ENCODE data around the gene GALM. TPM values are rescaled to one million over a fixed set of nuclear protein-coding genes. Genes with fewer than 3 reads are reported as not detected.

Gene GALM
- total RNA-seq, 1 experiment from 2014 or later: 22.7 TPM

GRCh38 chr2:38709567-38710194 is 43.8 kb downstream of the GALM start:
- no peak overlapping the region for H2AFZ ChIP-seq (ENCODE audit: low read length)
- H3K27me3 ChIP-seq (ENCODE audit: low read length): no peaks in the 10 kb centered on the region
- CTCF ChIA-PET: no interaction called here
- H3K4me2 ChIP-seq (ENCODE audit: low read length): no peak overlapping the region
- H3K79me2 ChIP-seq (ENCODE audit: low read length): no peaks in the 10 kb centered on the region
- DNase-seq (no peak), ATAC-seq (no peak)
- H3F3A ChIP-seq (ENCODE audit: low read length, unreplicated experiment): no peaks in the 10 kb centered on the region
- H3K27ac ChIP-seq (ENCODE audit: low read length): no peak overlapping the region
- POLR2A ChIA-PET (ENCODE audit: unreplicated experiment): no interaction called here
- H3K36me3 ChIP-seq (ENCODE audit: low read depth, low read length): no peaks in the 10 kb centered on the region
- H3K4me3 ChIP-seq (ENCODE audit: low read length): no peak overlapping the region
- no peaks in the 10 kb centered on the region for H3K9me2 ChIP-seq (replicated peaks; ENCODE audit: low read length)
- intact Hi-C loops (cut with micrococcal nuclease): no loop called here
- H3K4me1 ChIP-seq (ENCODE audit: insufficient read depth, low read length): no peaks in the 10 kb centered on the region
- BruUV-seq (replicated peaks): no TSS peak
- no peak for TF ChIP-seq EZH2 (IDR thresholded peaks at IDR 0.05; ENCODE audit: low read length, unreplicated experiment)
- TF ChIP-seq EZH2phosphoT487 (IDR thresholded peaks at IDR 0.05; ENCODE audit: borderline replicate concordance, low read length): no peak
- no peak for TF ChIP-seq CTCF (conservative IDR thresholded peaks at IDR 0.05; ENCODE audit: low read depth, low read length)
- H4K20me1 ChIP-seq (ENCODE audit: low read length): no peaks in the 10 kb centered on the region
- H3K9me3 ChIP-seq (ENCODE audit: low read length): no peaks in the 10 kb centered on the region
- H3K9ac ChIP-seq (ENCODE audit: low read length): no peak overlapping the region

GRCh38 chr2:38711558-38711957 is 45.6 kb downstream of the GALM start:
- H3K36me3 ChIP-seq (ENCODE audit: low read depth, low read length): no peaks in the 10 kb centered on the region
- H3K9me3 ChIP-seq (ENCODE audit: low read length): no peaks in the 10 kb centered on the region
- no peaks in the 10 kb centered on the region for H3K4me1 ChIP-seq (ENCODE audit: insufficient read depth, low read length)
- H3F3A ChIP-seq (ENCODE audit: low read length, unreplicated experiment): no peaks in the 10 kb centered on the region
- H3K79me2 ChIP-seq (ENCODE audit: low read length): no peaks in the 10 kb centered on the region
- no peak for TF ChIP-seq CTCF (conservative IDR thresholded peaks at IDR 0.05; ENCODE audit: low read depth, low read length)
- ChIA-PET CTCF (no interaction called here), POLR2A (ENCODE audit: unreplicated experiment) (no interaction called here)
- no peaks in the 10 kb centered on the region for H3K27me3 ChIP-seq (ENCODE audit: low read length)
- H4K20me1 ChIP-seq (ENCODE audit: low read length): no peaks in the 10 kb centered on the region
- BruUV-seq (replicated peaks): no TSS peak
- no peak for DNase-seq
- H2AFZ ChIP-seq (ENCODE audit: low read length): no peak overlapping the region
- intact Hi-C loops (cut with micrococcal nuclease): no loop called here
- H3K4me3 ChIP-seq (ENCODE audit: low read length): no peak overlapping the region
- no peaks in the 10 kb centered on the region for H3K9me2 ChIP-seq (replicated peaks; ENCODE audit: low read length)
- no peak overlapping the region for H3K27ac ChIP-seq (ENCODE audit: low read length)
- no peak overlapping the region for H3K4me2 ChIP-seq (ENCODE audit: low read length)
- no peak overlapping the region for H3K9ac ChIP-seq (ENCODE audit: low read length)
- no peak for ATAC-seq

GRCh38 chr2:38712413-38712812 is 46.5 kb downstream of the GALM start:
- Histone ChIP-seq H2AFZ (ENCODE audit: low read length) (no peak overlapping the region), H3K9me3 (ENCODE audit: low read length) (no peaks in the 10 kb centered on the region), H3K4me1 (ENCODE audit: insufficient read depth, low read length) (no peaks in the 10 kb centered on the region), H3K27me3 (ENCODE audit: low read length) (no peaks in the 10 kb centered on the region), H3K9me2 (replicated peaks; ENCODE audit: low read length) (no peaks in the 10 kb centered on the region), H3K36me3 (ENCODE audit: low read depth, low read length) (no peaks in the 10 kb centered on the region), H3F3A (ENCODE audit: low read length, unreplicated experiment) (no peaks in the 10 kb centered on the region), H3K27ac (ENCODE audit: low read length) (no peak overlapping the region), H3K9ac (ENCODE audit: low read length) (no peak overlapping the region), H3K4me2 (ENCODE audit: low read length) (no peak overlapping the region), H3K79me2 (ENCODE audit: low read length) (no peaks in the 10 kb centered on the region), H4K20me1 (ENCODE audit: low read length) (no peaks in the 10 kb centered on the region), H3K4me3 (ENCODE audit: low read length) (no peak overlapping the region)
- POLR2A ChIA-PET (ENCODE audit: unreplicated experiment): no interaction called here
- no TSS peak for BruUV-seq (replicated peaks)
- intact Hi-C loops (cut with micrococcal nuclease): no loop called here
- TF ChIP-seq EZH2phosphoT487 (IDR thresholded peaks at IDR 0.05; ENCODE audit: borderline replicate concordance, low read length): no peak
- TF ChIP-seq EZH2 (IDR thresholded peaks at IDR 0.05; ENCODE audit: low read length, unreplicated experiment): no peak
- no peak for TF ChIP-seq CTCF (conservative IDR thresholded peaks at IDR 0.05; ENCODE audit: low read depth, low read length)
- no peak for DNase-seq
- ATAC-seq: no peak
- CTCF ChIA-PET: no interaction called here

Data from PC-3 (cell line).